GM12878 (cell line): ENCODE measurements around the gene DPH1. TPM values are rescaled to one million over a fixed set of nuclear protein-coding genes. Genes with fewer than 3 reads are reported as not detected.
A peak's percentile ranks its signal among the peaks of the same experiment; 100 is the strongest.

Experiments
- ATF2 ChIP-seq: IDR thresholded peaks from 2 replicates; pipeline ENCODE4 v1.6.1; 2012; ENCODE audit warnings: low read length, inconsistent platforms
- ATF7 ChIP-seq: fragments of 450-650 bp; IDR thresholded peaks from 2 replicates; pipeline ENCODE4 v1.6.1; 2016; ENCODE audit warnings: low read depth, mild to moderate bottlenecking
- CBX5 ChIP-seq: sonication (generic); IDR thresholded peaks from 2 replicates; pipeline ENCODE4 v1.6.1; 2016; ENCODE audit warnings: low read depth, moderate library complexity, mild to moderate bottlenecking, inconsistent platforms
- CEBPZ ChIP-seq: fragments of 150-350 bp; IDR thresholded peaks from 2 replicates; pipeline ENCODE4 v1.6.1; 2016; ENCODE audit warnings: low read depth, low read length
- E4F1 ChIP-seq: fragments of 450-650 bp; IDR thresholded peaks from 2 replicates; pipeline ENCODE4 v1.6.1; 2018; ENCODE audit warnings: borderline replicate concordance, mild to moderate bottlenecking; ENCODE audit not compliant: partially characterized antibody
- ESRRA ChIP-seq: IDR thresholded peaks from 2 replicates; pipeline ENCODE4 v1.6.1; 2012; ENCODE audit warnings: mild to moderate bottlenecking, low read length, improper control_type of control experiment
- IRF4 ChIP-seq: IDR thresholded peaks from 2 replicates; pipeline ENCODE4 v1.6.1; 2011; ENCODE audit warnings: low read depth, low read length
- JUNB ChIP-seq: IDR thresholded peaks from 2 replicates; pipeline ENCODE4 v1.6.1; 2016; ENCODE audit warnings: antibody characterized with exemption, mild to moderate bottlenecking
- JUND ChIP-seq: IDR thresholded peaks from 2 replicates; pipeline ENCODE4 v1.6.1; 2012; ENCODE audit warnings: low read depth, mild to moderate bottlenecking, low read length, improper control_type of control experiment, moderate library complexity
- KLF5 ChIP-seq: fragments of 450-650 bp; IDR thresholded peaks from 2 replicates; pipeline ENCODE4 v1.6.1; 2014; ENCODE audit warnings: mild to moderate bottlenecking; ENCODE audit not compliant: partially characterized antibody
- MAX ChIP-seq: IDR thresholded peaks from 2 replicates; pipeline ENCODE4 v1.6.1; 2012; ENCODE audit warnings: low read depth, low read length, improper control_type of control experiment
- MEF2A ChIP-seq: IDR thresholded peaks from 2 replicates; pipeline ENCODE4 v1.6.1; 2011; ENCODE audit warnings: low read depth, mild to moderate bottlenecking, low read length, moderate library complexity; ENCODE audit not compliant: insufficient read depth
- REST ChIP-seq: IDR thresholded peaks from 2 replicates; pipeline ENCODE4 v1.6.1; 2012; ENCODE audit warnings: mild to moderate bottlenecking, low read depth, low read length
- SMAD5 ChIP-seq: IDR thresholded peaks from 2 replicates; pipeline ENCODE4 v1.6.1; 2016; ENCODE audit warnings: antibody characterized with exemption, low read depth
- SP1 ChIP-seq: IDR thresholded peaks from one replicate; pipeline ENCODE4 v1.6.1; 2011; ENCODE audit warnings: low read depth, low read length
- SUPT20H ChIP-seq: IDR thresholded peaks from 2 replicates; pipeline ENCODE4 v1.6.1; 2011; ENCODE audit warnings: low read depth, mild to moderate bottlenecking, low read length, moderate library complexity, borderline replicate concordance; ENCODE audit not compliant: control insufficient read depth
- ZBED1 ChIP-seq: IDR thresholded peaks from 2 replicates; pipeline ENCODE4 v1.6.1; 2016; ENCODE audit warnings: borderline replicate concordance
- ZNF217 ChIP-seq: fragments of 450-650 bp; IDR thresholded peaks from 2 replicates; pipeline ENCODE4 v1.6.1; 2017; ENCODE audit warnings: antibody characterized with exemption, mild to moderate bottlenecking
- ZNF24 ChIP-seq: fragments of 450-650 bp; IDR thresholded peaks from 2 replicates; pipeline ENCODE4 v1.6.1; 2017; ENCODE audit warnings: antibody characterized with exemption, mild to moderate bottlenecking
- ZSCAN29 ChIP-seq: fragments of 450-650 bp; IDR thresholded peaks from 2 replicates; pipeline ENCODE4 v1.6.1; 2017; ENCODE audit warnings: mild to moderate bottlenecking, moderate library complexity
- polyA plus RNA-seq, 11 experiments: library from polyadenylated mRNA; depleted of rRNA in 4 of 11; unstranded in 6 of 11; stranded (reverse) in 5 of 11; fragments of >200 nt; fragmentation: Nextera tagmentation in 4 of 11; fragmentation: Illumina TruSeq in 1 of 11; extraction: Ambion mirVana in 4 of 11; extraction: Trizol in 1 of 11; gene quantifications; 1 replicate in 1 of 11; 2 replicates in 10 of 11; pipeline versions ENCODE4 v1.2.1 to v1.2.3, GENCODE V29; 2011 to 2016; ENCODE audit warnings: inconsistent platforms in 2 of 11, missing spikeins in 2 of 11, low read depth in 1 of 11
- total RNA-seq, 4 experiments: library from RNA; depleted of rRNA in 3 of 4; stranded (reverse); fragments of >200 nt in 3 of 4; fragmentation: Illumina TruSeq in 1 of 4; extraction: Trizol in 1 of 4; gene quantifications; 2 replicates each; pipeline versions ENCODE4 v1.2.1 to v1.2.3, GENCODE V29; 2013 to 2021

The DPH1 gene
- total and polyA plus RNA-seq, 10 of the 15 experiments (the other 5 are each of a cell fraction or from before 2014, with no cell fraction given), result 0.29 to 33.6 (median 20.2) TPM

GRCh38 chr17:2063261-2064146 is 33.6 kb downstream of the DPH1 start (continued):
- TF ChIP-seq ESRRA, result no peak
- TF ChIP-seq MEF2A, result no peak
- no peak for TF ChIP-seq CBX5
- TF ChIP-seq IRF4, result no peak
- TF ChIP-seq SP1, result no peak
- TF ChIP-seq SUPT20H, result no peak
- no peak for TF ChIP-seq ZNF24
- TF ChIP-seq JUND, result no peak
- TF ChIP-seq ATF7, result no peak
- no peak for TF ChIP-seq ATF2
- no peak for TF ChIP-seq REST
- TF ChIP-seq MAX, result no peak
- no peak for TF ChIP-seq CEBPZ
- peak; percentile 22 for TF ChIP-seq ZBED1
- TF ChIP-seq ZNF217, result no peak
- peak; percentile 11; the same call in 1 of the 2 replicates for TF ChIP-seq SMAD5
- TF ChIP-seq JUNB, result no peak
- no peak for TF ChIP-seq E4F1
- no peak for TF ChIP-seq ZSCAN29
- no peak for TF ChIP-seq KLF5
